Ovary (tissue), 9 donors: ENCODE data around the gene SLC6A18. TPM values are rescaled to one million over a fixed set of nuclear protein-coding genes. Genes with fewer than 3 reads are reported as not detected.

Experiments used
- DNase-seq, 5 donors: peaks; one replicate each; pipeline ENCODE4 v3.0.0-alpha.2; 2019 to 2020
- H3K27ac ChIP-seq, 2 donors: fragments of 200-600 bp; one replicate each; pipeline versions ENCODE4 v1.5.1 to v1.8.0; 2019 to 2022
- H3K27me3 ChIP-seq: fragments of 200-600 bp; one replicate; pipeline ENCODE4 v1.8.0; 2022
- H3K36me3 ChIP-seq: fragments of 200-600 bp; sonication (generic); one replicate; pipeline ENCODE4 v1.5.1; 2019
- H3K4me1 ChIP-seq: one replicate; pipeline ENCODE4 v1.8.1; 2013; ENCODE audit warnings: mild to moderate bottlenecking, moderate library complexity; ENCODE audit not compliant: insufficient read depth
- H3K4me3 ChIP-seq: fragments of 200-600 bp; sonication (generic); one replicate; pipeline ENCODE4 v1.5.1; 2017
- H3K9me3 ChIP-seq, 2 donors: fragments of 200-600 bp in 1 of 2; sonication (generic) in 1 of 2; one replicate each; pipeline versions ENCODE4 v1.5.1 to v1.8.1; 2013 to 2019; ENCODE audit warnings: mild to moderate bottlenecking in 1 of 2, moderate library complexity in 1 of 2
- EP300 ChIP-seq: sonication (generic); formaldehyde crosslinking; IDR thresholded peaks from one replicate; pipeline ENCODE4 v1.6.1; 2017; ENCODE audit warnings: antibody characterized with exemption
- POLR2A ChIP-seq: fragments of 450-650 bp; IDR thresholded peaks from one replicate; pipeline ENCODE4 v1.6.1; 2017; ENCODE audit warnings: antibody characterized with exemption, mild to moderate bottlenecking, moderate library complexity
- WGBS, 3 donors: extraction: QIAGEN DNeasy Blood & Tissue Kit in 1 of 3; methylation state at CpG; one replicate each; pipeline versions ENCODE4 v1.1.5 to v1.1.7; 2013 to 2017; 5-methylcytosine and 5-hydroxymethylcytosine counted together
- intact Hi-C, 4 donors: fragments of 100-400 bp; cut with DNase I; formaldehyde crosslinking; loops; one replicate each; pipeline versions ENCODE4 v1.11.0 to v1.15.1; 2022 to 2023
- polyA plus RNA-seq, 2 donors: library from polyadenylated mRNA; stranded (reverse); fragments of 200-250 nt in 1 of 2; fragments of 350-450 nt in 1 of 2; fragmentation: Illumina TruSeq in 1 of 2; extraction: RNeasy Lipid Tissue Mini Kit (QIAGEN cat#74804) in 1 of 2; gene quantifications; one replicate each; pipeline ENCODE4 v1.2.3, GENCODE V29; 2013 to 2014
- total RNA-seq, 7 donors: library from RNA; depleted of rRNA in 2 of 7; stranded (reverse); fragments of >200 nt in 2 of 7; fragmentation: NEBNext Ultra II Directional in 3 of 7; extraction: Animal tissue kit (Norgen Biotek cat#: 25700) in 3 of 7; gene quantifications; one replicate each; pipeline versions ENCODE4 v1.1.0 to v1.2.4, GENCODE V29; 2016 to 2023
- TF ChIP-seq, protein P1 (sequence below), 3 donors: fragments of 450-650 bp in 2 of 3; fragments of 200-600 bp in 1 of 3; IDR thresholded peaks; one replicate each; pipeline versions ENCODE4 v1.5.1 to v1.8.0; 2016 to 2022; ENCODE audit warnings: antibody characterized with exemption in 3 of 3, mild to moderate bottlenecking in 1 of 3
- donor health status: DM: no; HTN: no; CAD: no; lungs with moderate emphysema.
- donor health status: DM: no; HTN: no; CAD: no.
- donor health status: Bipolar disorder and iron deficiency.
- donor health status: DM: yes; HTN: yes; CAD: no.
- donor health status: DM: no; HTN: no; CAD: no.
- donor health status: DM: yes; HTN: yes; CAD: no.

The SLC6A18 gene
- total and polyA plus RNA-seq, 9 donors = not detected

DNA sequence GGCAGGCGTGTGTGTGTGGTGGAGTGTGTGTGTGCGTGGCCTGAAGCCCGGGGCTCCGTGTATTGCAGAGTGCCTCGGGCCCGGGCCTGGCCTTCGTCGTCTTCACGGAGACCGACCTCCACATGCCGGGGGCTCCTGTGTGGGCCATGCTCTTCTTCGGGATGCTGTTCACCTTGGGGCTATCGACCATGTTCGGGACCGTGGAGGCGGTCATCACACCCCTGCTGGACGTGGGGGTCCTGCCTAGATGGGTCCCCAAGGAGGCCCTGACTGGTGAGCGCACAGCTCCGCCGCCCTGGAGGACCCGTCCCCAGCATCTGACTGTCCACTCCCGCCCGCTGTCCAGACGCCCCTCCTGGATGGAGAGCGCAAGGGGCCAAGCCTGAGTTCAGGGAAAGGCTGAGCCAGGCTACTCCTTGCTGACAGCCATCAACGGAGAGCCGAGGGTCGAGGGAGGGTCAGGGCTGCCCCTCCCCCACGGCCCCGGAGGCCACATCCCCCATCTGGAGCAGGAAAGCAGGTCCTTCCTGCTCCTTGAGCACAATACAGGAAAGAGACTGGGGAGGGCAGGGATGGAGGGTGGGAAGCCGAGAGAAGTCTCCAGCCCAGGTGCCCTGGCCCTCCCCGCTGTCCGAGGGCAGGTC is 18.4 kb downstream of the SLC6A18 start:
- DNase-seq = no peak
- no peaks in the 10 kb centered on the region for H3K9me3 ChIP-seq
- H3K27ac ChIP-seq = no peak overlapping the region
- no peaks in the 10 kb centered on the region for H3K4me1 ChIP-seq
- 32 to 45% (median 38%) methylated on average over 33 of the region's 33 CpGs for WGBS, 3 donors
- H3K4me3 ChIP-seq = no peak overlapping the region
- no peak for TF ChIP-seq POLR2A
- TF ChIP-seq EP300 = no peak
- TF ChIP-seq, protein P1, sequence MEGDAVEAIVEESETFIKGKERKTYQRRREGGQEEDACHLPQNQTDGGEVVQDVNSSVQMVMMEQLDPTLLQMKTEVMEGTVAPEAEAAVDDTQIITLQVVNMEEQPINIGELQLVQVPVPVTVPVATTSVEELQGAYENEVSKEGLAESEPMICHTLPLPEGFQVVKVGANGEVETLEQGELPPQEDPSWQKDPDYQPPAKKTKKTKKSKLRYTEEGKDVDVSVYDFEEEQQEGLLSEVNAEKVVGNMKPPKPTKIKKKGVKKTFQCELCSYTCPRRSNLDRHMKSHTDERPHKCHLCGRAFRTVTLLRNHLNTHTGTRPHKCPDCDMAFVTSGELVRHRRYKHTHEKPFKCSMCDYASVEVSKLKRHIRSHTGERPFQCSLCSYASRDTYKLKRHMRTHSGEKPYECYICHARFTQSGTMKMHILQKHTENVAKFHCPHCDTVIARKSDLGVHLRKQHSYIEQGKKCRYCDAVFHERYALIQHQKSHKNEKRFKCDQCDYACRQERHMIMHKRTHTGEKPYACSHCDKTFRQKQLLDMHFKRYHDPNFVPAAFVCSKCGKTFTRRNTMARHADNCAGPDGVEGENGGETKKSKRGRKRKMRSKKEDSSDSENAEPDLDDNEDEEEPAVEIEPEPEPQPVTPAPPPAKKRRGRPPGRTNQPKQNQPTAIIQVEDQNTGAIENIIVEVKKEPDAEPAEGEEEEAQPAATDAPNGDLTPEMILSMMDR (IDR thresholded peaks at IDR 0.05) = no peak
- H3K27me3 ChIP-seq = no peaks in the 10 kb centered on the region
- intact Hi-C loops = no loop called here
- no peaks in the 10 kb centered on the region for H3K36me3 ChIP-seq

DNA sequence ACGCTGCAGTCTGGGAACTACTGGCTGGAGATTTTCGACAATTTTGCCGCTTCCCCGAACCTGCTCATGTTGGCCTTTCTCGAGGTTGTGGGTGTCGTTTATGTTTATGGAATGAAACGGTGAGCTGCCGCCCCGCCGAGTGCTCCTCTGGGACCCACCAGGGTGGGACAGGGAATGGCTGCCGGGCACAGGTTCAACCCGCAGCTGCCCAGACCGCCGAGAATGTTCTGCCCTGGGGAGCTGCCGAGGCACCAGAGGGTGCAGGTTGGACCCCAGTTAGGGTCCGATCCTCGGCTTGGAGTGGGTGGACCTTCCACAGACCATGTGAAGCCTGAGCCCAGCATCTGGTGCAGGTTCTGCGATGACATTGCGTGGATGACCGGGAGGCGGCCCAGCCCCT is 19.1 kb downstream of the SLC6A18 start:
- Histone ChIP-seq H3K27ac (no peak overlapping the region), H3K27me3 (no peaks in the 10 kb centered on the region), H3K4me1 (no peaks in the 10 kb centered on the region), H3K4me3 (no peak overlapping the region), H3K9me3 (no peaks in the 10 kb centered on the region), H3K36me3 (no peaks in the 10 kb centered on the region)
- intact Hi-C loops = no loop called here
- WGBS, 3 donors = 68 to 79% (median 70%) methylated on average over 21 of the region's 21 CpGs
- TF ChIP-seq POLR2A (no peak), EP300 (no peak)
- TF ChIP-seq, protein P1 (IDR thresholded peaks at IDR 0.05) = no peak
- DNase-seq = no peak

DNA sequence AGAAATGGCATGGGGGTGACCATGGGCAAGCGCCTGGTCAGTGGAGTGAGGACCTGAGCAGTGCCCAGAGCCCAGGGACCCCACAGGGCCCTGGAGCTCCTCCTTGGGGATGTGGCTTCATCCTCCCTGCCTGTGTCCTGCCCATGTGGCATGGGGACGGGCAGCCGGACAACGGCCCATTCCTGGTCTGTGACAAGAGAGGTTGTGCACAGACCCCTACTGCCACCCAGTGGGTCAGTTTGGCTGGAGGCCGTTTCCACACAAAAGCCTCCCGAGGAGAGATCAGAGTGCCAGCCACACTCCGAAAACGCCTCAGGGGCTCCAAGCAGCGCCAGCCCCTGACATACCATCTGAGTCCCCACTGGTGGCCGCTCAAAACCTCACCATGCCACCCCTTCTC is 19.8 kb downstream of the SLC6A18 start:
- H3K27ac ChIP-seq = no peak overlapping the region
- 59 to 80% (median 70%) methylated on average over 6 to 10 of the region's 10 CpGs for WGBS, 3 donors
- TF ChIP-seq, protein P1 (IDR thresholded peaks at IDR 0.05) = no peak
- TF ChIP-seq POLR2A = no peak
- TF ChIP-seq EP300 = no peak
- no peaks in the 10 kb centered on the region for H3K9me3 ChIP-seq
- no peak for DNase-seq
- no peaks in the 10 kb centered on the region for H3K4me1 ChIP-seq
- H3K4me3 ChIP-seq = no peak overlapping the region
- intact Hi-C loops = no loop called here
- no peaks in the 10 kb centered on the region for H3K27me3 ChIP-seq
- no peaks in the 10 kb centered on the region for H3K36me3 ChIP-seq

DNA sequence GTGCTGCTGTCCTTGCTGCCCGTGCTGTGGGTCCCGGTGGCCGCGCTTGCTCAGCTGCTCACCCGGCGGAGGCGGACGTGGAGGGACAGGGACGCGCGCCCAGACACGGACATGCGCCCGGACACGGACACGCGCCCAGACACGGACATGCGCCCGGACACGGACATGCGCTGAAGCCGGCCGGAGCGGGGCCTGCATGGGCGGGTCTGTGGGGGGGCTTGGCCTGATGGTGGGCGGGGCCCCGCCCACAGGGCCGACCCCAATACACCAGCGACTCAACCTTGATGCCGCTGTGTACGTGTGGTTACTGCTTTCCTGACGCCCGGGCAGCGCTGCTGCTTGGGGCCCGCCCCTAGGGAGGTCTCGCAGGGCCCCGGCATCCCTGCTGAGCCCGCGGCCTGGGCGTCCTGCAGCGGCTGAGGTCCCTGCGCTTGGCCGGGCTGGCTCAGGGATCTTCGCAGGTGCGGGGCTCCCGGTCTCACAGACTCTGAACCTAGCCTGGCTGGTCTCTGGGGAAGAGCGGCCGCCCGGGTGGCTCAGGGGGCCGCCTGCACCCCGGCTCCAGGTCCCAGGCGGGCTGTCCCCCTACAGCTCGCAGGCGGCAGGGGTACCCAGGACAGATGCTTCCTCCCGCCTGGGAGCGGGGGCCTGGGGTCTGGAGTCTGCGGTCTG is 20.9 kb downstream of the SLC6A18 start:
- TF ChIP-seq POLR2A (no peak), EP300 (no peak)
- TF ChIP-seq, protein P1 (IDR thresholded peaks at IDR 0.05) = no peak
- no peaks in the 10 kb centered on the region for H3K36me3 ChIP-seq
- no peak for DNase-seq
- WGBS, 3 donors = 20 to 35% (median 31%) methylated on average over 38 to 58 of the region's 58 CpGs
- intact Hi-C loops = no loop called here
- H3K27me3 ChIP-seq = no peaks in the 10 kb centered on the region
- H3K4me1 ChIP-seq = no peaks in the 10 kb centered on the region
- H3K9me3 ChIP-seq = no peaks in the 10 kb centered on the region
- H3K27ac ChIP-seq = no peak overlapping the region
- H3K4me3 ChIP-seq = no peak overlapping the region
